Right lobe of liver (tissue), 6 donors: ENCODE measurements around the gene CEACAM5. TPM values are rescaled to one million over a fixed set of nuclear protein-coding genes. Genes with fewer than 3 reads are reported as not detected.

Experiments
- ATAC-seq, 4 donors: fragments of 200-7000 bp; cut with Tn5 transposase; one replicate each; pipeline ENCODE4 v1.9.1; 2020; ENCODE audit warnings: mild to moderate bottlenecking in 4 of 4, moderate library complexity in 4 of 4
- DNase-seq, 3 donors: peaks; one replicate each; pipeline ENCODE4 v3.0.0-alpha.2; 2020
- H3K27ac ChIP-seq, 3 donors: fragments of 200-600 bp; one replicate each; pipeline ENCODE4 v1.8.0; 2022
- H3K27me3 ChIP-seq, 2 donors: fragments of 200-600 bp; one replicate each; pipeline ENCODE4 v1.8.0; 2022
- H3K36me3 ChIP-seq, 4 donors: fragments of 200-600 bp; sonication (generic) in 1 of 4; one replicate each; pipeline versions ENCODE4 v1.5.1 to v1.8.0; 2017 to 2022; ENCODE audit warnings: control low read depth in 1 of 4
- H3K4me1 ChIP-seq, 4 donors: fragments of 200-600 bp; sonication (generic) in 1 of 4; one replicate each; pipeline versions ENCODE4 v1.5.1 to v1.8.0; 2017 to 2022; ENCODE audit warnings: control low read depth in 1 of 4
- H3K4me3 ChIP-seq, 3 donors: fragments of 200-600 bp; one replicate each; pipeline ENCODE4 v1.8.0; 2022
- H3K9me3 ChIP-seq, 4 donors: fragments of 200-600 bp; sonication (generic) in 1 of 4; one replicate each; pipeline versions ENCODE4 v1.5.1 to v1.8.0; 2017 to 2022; ENCODE audit warnings: control low read depth in 1 of 4
- POLR2A ChIP-seq: fragments of 450-650 bp; IDR thresholded peaks from one replicate; pipeline ENCODE4 v1.6.1; 2017; ENCODE audit warnings: antibody characterized with exemption, mild to moderate bottlenecking
- WGBS: methylation state at CpG from one replicate; pipeline ENCODE4 v1.1.6; 2018; ENCODE audit warnings: low coverage, low lambda C conversion rate; ENCODE audit not compliant: insufficient coverage; ENCODE audit errors: missing lambda C conversion rate; 5-methylcytosine and 5-hydroxymethylcytosine counted together
- intact Hi-C, 2 donors: fragments of 100-400 bp; cut with DNase I; formaldehyde crosslinking; loops; one replicate each; pipeline versions ENCODE4 v1.11.2 to v1.14.1; 2022
- total RNA-seq, 6 experiments: library from RNA; depleted of rRNA in 2 of 6; stranded (reverse); fragments of >200 nt in 2 of 6; fragmentation: NEBNext Ultra II Directional in 3 of 6; extraction: Animal tissue kit (Norgen Biotek cat#: 25700) in 3 of 6; gene quantifications; one replicate each; pipeline versions ENCODE4 v1.1.0 to v1.2.4, GENCODE V29; 2016 to 2023
- TF ChIP-seq, protein P1 (sequence below), 4 donors: fragments of 200-600 bp in 3 of 4; fragments of 450-650 bp in 1 of 4; IDR thresholded peaks; one replicate each; pipeline versions ENCODE4 v1.5.1 to v1.8.0; 2016 to 2022; ENCODE audit warnings: antibody characterized with exemption in 4 of 4, mild to moderate bottlenecking in 2 of 4
- donor health status: DM: no; HTN: yes; CAD: no.
- donor health status: DM: no; HTN: no; CAD: no.
- donor health status: DM: no; HTN: no; CAD: no.
- donor health status: DM: no; HTN: yes; CAD: no.
- donor health status: DM: no; HTN: yes; CAD: no.

Gene CEACAM5
- total RNA-seq, 6 experiments from 2014 or later = not detected

DNA sequence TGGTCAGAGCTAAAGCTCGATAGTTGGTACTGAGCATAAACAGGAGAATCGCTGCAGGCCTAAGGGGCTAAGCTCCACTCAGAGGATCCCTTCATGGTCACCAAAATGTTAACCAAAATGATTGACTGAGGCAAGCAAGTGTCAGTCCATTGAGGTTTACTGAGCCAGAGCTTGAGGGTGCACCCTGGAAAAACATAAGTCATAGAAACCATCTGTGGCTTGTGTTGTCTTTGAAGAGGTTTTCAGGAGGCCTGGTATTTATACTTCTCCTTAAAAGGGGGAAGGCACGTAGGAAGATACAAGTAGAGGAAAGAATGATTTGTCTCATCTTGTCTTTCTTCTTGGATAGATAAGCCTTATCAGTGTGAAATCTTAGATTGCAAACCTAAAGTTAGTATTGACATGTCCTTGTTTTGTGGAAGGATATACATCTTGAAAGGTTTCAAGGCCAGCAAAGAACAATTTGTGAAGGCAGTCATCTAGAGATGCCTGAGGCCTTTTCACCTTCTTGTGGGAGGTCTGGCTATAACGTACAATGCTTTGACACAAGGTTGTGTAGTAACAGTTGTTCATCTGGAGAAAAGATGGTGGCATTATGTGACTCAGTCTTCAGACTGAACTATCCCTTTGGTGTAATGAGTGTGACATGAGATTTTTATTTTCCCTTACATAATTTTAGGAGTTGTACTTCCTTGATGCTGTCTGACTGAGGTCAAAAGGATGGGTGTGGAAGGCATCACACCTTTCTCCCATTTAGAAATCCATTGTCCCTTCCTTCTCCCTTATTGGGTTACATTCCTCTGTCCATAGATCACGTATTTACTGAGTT lies 32.2 kb downstream of the CEACAM5 start:
- intact Hi-C loops = no loop called here
- H3K27me3 ChIP-seq = no peaks in the 10 kb centered on the region
- no peak for TF ChIP-seq POLR2A
- TF ChIP-seq, protein P1, sequence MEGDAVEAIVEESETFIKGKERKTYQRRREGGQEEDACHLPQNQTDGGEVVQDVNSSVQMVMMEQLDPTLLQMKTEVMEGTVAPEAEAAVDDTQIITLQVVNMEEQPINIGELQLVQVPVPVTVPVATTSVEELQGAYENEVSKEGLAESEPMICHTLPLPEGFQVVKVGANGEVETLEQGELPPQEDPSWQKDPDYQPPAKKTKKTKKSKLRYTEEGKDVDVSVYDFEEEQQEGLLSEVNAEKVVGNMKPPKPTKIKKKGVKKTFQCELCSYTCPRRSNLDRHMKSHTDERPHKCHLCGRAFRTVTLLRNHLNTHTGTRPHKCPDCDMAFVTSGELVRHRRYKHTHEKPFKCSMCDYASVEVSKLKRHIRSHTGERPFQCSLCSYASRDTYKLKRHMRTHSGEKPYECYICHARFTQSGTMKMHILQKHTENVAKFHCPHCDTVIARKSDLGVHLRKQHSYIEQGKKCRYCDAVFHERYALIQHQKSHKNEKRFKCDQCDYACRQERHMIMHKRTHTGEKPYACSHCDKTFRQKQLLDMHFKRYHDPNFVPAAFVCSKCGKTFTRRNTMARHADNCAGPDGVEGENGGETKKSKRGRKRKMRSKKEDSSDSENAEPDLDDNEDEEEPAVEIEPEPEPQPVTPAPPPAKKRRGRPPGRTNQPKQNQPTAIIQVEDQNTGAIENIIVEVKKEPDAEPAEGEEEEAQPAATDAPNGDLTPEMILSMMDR (IDR thresholded peaks at IDR 0.05) = no peak
- no peak overlapping the region for H3K27ac ChIP-seq
- ATAC-seq = no peak
- no peaks in the 10 kb centered on the region for H3K36me3 ChIP-seq
- no peak for DNase-seq
- no peak overlapping the region for H3K4me3 ChIP-seq
- 29% methylated on average over 3 of the region's 5 CpGs for WGBS
- no peaks in the 10 kb centered on the region for H3K9me3 ChIP-seq
- H3K4me1 ChIP-seq = no peaks in the 10 kb centered on the region

DNA sequence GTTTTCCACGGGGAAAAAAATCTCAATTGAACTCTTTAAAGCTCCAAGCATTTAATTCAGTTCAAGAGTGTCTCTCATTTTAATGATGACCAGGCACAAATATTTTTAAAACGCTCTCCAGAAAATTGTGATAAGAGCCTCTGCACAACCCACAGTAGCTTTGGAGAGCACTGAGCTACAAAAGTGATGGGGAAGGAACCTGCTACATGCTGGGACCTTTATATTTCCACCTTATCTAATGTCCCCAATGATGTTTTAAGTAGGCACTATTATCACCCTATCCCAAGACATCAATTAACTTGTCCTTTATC lies 32.8 kb downstream of the CEACAM5 start:
- intact Hi-C loops = no loop called here
- Histone ChIP-seq H3K9me3 (no peaks in the 10 kb centered on the region), H3K4me3 (no peak overlapping the region), H3K27ac (no peak overlapping the region), H3K4me1 (no peaks in the 10 kb centered on the region), H3K27me3 (no peaks in the 10 kb centered on the region), H3K36me3 (no peaks in the 10 kb centered on the region)
- DNase-seq = no peak
- WGBS = 30% methylated on average over 2 of the region's 2 CpGs
- ATAC-seq = no peak
- TF ChIP-seq POLR2A = no peak
- TF ChIP-seq, protein P1 (IDR thresholded peaks at IDR 0.05) = no peak

DNA sequence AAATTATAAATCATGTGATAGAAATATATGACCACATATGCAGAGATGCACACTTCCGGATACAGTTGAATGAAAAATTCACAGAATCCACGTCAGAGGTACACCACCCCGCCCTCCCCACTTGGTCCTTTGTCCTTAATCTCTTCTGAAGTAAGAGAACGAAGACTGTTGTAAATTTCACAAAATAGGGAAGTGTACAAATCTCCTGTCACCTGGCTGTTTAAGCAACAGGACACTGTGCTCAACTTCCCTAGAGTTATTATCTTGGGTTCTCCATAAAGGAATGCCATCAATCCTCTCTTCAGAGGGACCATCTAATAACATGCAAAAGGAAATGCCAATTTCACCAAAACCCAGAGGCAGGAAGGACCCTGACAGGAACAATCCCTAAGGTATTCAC lies 36.4 kb downstream of the CEACAM5 start:
- intact Hi-C loops = no loop called here
- H3K9me3 ChIP-seq = no peaks in the 10 kb centered on the region
- no peak overlapping the region for H3K4me3 ChIP-seq
- no peak overlapping the region for H3K27ac ChIP-seq
- WGBS = 35% methylated on average over 4 of the region's 4 CpGs
- DNase-seq = no peak
- H3K27me3 ChIP-seq = no peaks in the 10 kb centered on the region
- no peaks in the 10 kb centered on the region for H3K36me3 ChIP-seq
- no peak for ATAC-seq
- TF ChIP-seq, protein P1 (IDR thresholded peaks at IDR 0.05) = no peak
- TF ChIP-seq POLR2A = no peak
- H3K4me1 ChIP-seq = no peaks in the 10 kb centered on the region

DNA sequence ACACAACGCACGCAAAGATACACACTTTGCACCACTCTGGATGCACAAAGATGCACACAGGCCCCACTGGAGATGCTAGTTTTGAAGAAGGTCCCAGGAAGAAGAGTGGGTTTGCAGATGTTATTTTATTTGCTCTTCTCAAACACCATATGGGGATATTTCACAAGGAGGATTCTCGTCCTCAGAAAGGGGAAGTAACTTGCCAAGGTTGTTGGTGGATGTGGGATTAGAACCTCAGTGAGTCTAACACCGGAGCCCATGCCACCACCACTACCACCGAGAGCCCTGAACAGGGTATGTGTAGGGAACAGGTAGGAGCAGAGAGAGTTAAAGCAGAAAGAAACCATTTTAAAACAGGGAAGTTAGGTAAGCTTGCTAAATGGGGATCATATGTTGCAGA lies 37.3 kb downstream of the CEACAM5 start:
- TF ChIP-seq POLR2A = no peak
- TF ChIP-seq, protein P1 (IDR thresholded peaks at IDR 0.05) = no peak
- ATAC-seq = no peak

More for the DNA sequence above, 37.3 kb downstream of the CEACAM5 start:
- DNase-seq = no peak
- no peaks in the 10 kb centered on the region for H3K36me3 ChIP-seq
- H3K27me3 ChIP-seq = no peaks in the 10 kb centered on the region
- 34% methylated on average over 5 of the region's 5 CpGs for WGBS
- H3K9me3 ChIP-seq = no peaks in the 10 kb centered on the region
- no peak overlapping the region for H3K27ac ChIP-seq
- intact Hi-C loops = no loop called here
- no peaks in the 10 kb centered on the region for H3K4me1 ChIP-seq
- H3K4me3 ChIP-seq = no peak overlapping the region
